A673 (cell line): Measurements from ENCODE around the gene WEE2. TPM values are rescaled to one million over a fixed set of nuclear protein-coding genes. Genes with fewer than 3 reads are reported as not detected.

ENCODE experiments used
- BruUV-seq: library from RNA; stranded (reverse); fragments of 400-500 nt; replicated peaks from 2 replicates; lab custom pipeline; 2021; lab: Mats Ljungman, UMichigan
- CTCF ChIA-PET: fragments of 300-600 bp; sonication (Branson Sonifier 250); formaldehyde crosslinking; loops from one replicate; lab custom pipeline; 2022; ENCODE audit warnings: antibody characterized with exemption; lab: Charles Lee
- POLR2A ChIA-PET: fragments of 300-600 bp; sonication (Branson Sonifier 250); formaldehyde crosslinking; loops from one replicate; lab custom pipeline; 2022; ENCODE audit warnings: antibody characterized with exemption; ENCODE audit not compliant: low non-redundant PET; lab: Charles Lee
- DNase-seq: peaks from one replicate; pipeline ENCODE4 v3.0.0-alpha.2; 2015; ENCODE audit warnings: low spot score
- H3K27ac ChIP-seq: fragments of 200-600 bp; sonication (generic); 2 replicates; pipeline ENCODE4 v1.5.1; 2016; ENCODE audit warnings: mixed run types, low read depth, mild to moderate bottlenecking, mixed read lengths, antibody characterized with exemption, low read length; ENCODE audit not compliant: poor library complexity, severe bottlenecking
- H3K27me3 ChIP-seq: fragments of 200-600 bp; sonication (generic); replicated peaks from 2 replicates; pipeline ENCODE4 v1.6.1; 2017; ENCODE audit warnings: mixed run types, low read depth, mild to moderate bottlenecking, mixed read lengths, antibody characterized with exemption, low read length; ENCODE audit not compliant: insufficient read depth, poor library complexity
- H3K36me3 ChIP-seq: fragments of 200-600 bp; sonication (generic); 2 replicates; pipeline ENCODE4 v1.6.1; 2016; ENCODE audit warnings: mixed run types, mild to moderate bottlenecking, mixed read lengths, antibody characterized with exemption, low read length; ENCODE audit not compliant: insufficient read depth, poor library complexity, severe bottlenecking
- H3K4me1 ChIP-seq: fragments of 200-600 bp; sonication (generic); 2 replicates; pipeline ENCODE4 v1.6.1; 2017; ENCODE audit warnings: mixed run types, mild to moderate bottlenecking, mixed read lengths, antibody characterized with exemption, low read length; ENCODE audit not compliant: insufficient read depth, poor library complexity, severe bottlenecking
- H3K4me3 ChIP-seq: fragments of 200-600 bp; sonication (generic); 2 replicates; pipeline ENCODE4 v1.5.1; 2016; ENCODE audit warnings: low read depth, mixed run types, mild to moderate bottlenecking, mixed read lengths, low read length; ENCODE audit not compliant: poor library complexity, severe bottlenecking
- H3K9me3 ChIP-seq: fragments of 200-600 bp; sonication (generic); 2 replicates; pipeline ENCODE4 v1.6.1; 2016; ENCODE audit warnings: mixed run types, low read depth, mild to moderate bottlenecking, mixed read lengths, antibody characterized with exemption, low read length; ENCODE audit not compliant: poor library complexity, severe bottlenecking
- EZH2 ChIP-seq: fragments of 200-600 bp; sonication (generic); IDR thresholded peaks from 2 replicates; pipeline ENCODE4 v1.6.1; 2017; ENCODE audit warnings: borderline replicate concordance, low read depth, mild to moderate bottlenecking, mixed read lengths, antibody characterized with exemption, low read length; ENCODE audit not compliant: poor library complexity, severe bottlenecking
- intact Hi-C: fragments of 100-400 bp; cut with micrococcal nuclease; formaldehyde crosslinking; loops from one replicate; pipeline ENCODE4 v1.10.0; 2022; ENCODE audit not compliant: unreplicated experiment
- total RNA-seq: library from RNA; stranded (reverse); gene quantifications from 2 replicates; pipeline ENCODE4 v1.2.3, GENCODE V29; 2021
- TF ChIP-seq, protein P1 (sequence below): fragments of 300-800, 200-600 bp; sonication (generic); conservative IDR thresholded peaks from 2 replicates; pipeline ENCODE4 v1.5.1; 2017; ENCODE audit warnings: low read depth, mild to moderate bottlenecking, antibody characterized with exemption, low read length, moderate library complexity, mixed read lengths

The WEE2 gene
- total RNA-seq, 1 experiment from 2014 or later, result 0.09 TPM

DNA sequence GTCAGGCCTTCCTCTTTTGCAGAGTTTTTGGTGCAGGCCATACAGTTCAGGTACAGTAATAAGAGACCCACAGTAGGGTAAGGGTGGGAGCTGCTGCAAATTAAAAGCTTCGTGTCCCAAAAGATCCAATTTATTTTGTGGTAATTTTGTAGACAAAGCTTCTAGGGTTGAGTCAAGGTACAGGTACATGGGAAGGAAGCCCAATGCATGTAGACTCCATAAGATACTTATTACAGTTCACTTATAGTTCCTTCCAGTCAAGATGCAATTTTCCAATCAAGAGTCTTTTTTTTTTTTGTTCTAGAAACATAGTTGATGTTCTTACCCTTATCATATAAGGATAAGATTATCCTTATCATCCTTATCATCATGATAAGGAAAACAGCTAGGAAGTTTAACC is 68.2 kb downstream of the WEE2 start, which contains the start of gene TAS2R4:
TSS of gene TAS2R4 (plus strand) at position 301 of the 400 bp plus-strand sequence. CDS start 1,815 bp downstream, outside the sequence.
- Histone ChIP-seq H3K27me3 (no peaks in the 10 kb centered on the region), H3K36me3 (no peaks in the 10 kb centered on the region), H3K4me1 (no peaks in the 10 kb centered on the region), H3K9me3 (no peaks in the 10 kb centered on the region), H3K4me3 (no peak within 1 kb of the TSS), H3K27ac (no peak within 1 kb of the TSS)
- TF ChIP-seq EZH2, result no peak
- TF ChIP-seq, protein P1, sequence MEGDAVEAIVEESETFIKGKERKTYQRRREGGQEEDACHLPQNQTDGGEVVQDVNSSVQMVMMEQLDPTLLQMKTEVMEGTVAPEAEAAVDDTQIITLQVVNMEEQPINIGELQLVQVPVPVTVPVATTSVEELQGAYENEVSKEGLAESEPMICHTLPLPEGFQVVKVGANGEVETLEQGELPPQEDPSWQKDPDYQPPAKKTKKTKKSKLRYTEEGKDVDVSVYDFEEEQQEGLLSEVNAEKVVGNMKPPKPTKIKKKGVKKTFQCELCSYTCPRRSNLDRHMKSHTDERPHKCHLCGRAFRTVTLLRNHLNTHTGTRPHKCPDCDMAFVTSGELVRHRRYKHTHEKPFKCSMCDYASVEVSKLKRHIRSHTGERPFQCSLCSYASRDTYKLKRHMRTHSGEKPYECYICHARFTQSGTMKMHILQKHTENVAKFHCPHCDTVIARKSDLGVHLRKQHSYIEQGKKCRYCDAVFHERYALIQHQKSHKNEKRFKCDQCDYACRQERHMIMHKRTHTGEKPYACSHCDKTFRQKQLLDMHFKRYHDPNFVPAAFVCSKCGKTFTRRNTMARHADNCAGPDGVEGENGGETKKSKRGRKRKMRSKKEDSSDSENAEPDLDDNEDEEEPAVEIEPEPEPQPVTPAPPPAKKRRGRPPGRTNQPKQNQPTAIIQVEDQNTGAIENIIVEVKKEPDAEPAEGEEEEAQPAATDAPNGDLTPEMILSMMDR, result no peak
- intact Hi-C loops, result no loop called here
- DNase-seq, result no peak
- POLR2A ChIA-PET, result no interaction called here
- CTCF ChIA-PET, result no interaction called here
- no TSS peak for BruUV-seq

Other genes starting within 250 kb of the WEE2 start
- 41.9 and 47.4 TPM in 2 replicates for gene AGK, start 156.9 kb upstream of the WEE2 start, total RNA-seq
- 11.9 and 12.3 TPM in 2 replicates for gene DENND11, start 6.2 kb upstream of the WEE2 start, total RNA-seq
- 186 and 189 TPM in 2 replicates for gene SSBP1, start 30.0 kb downstream of the WEE2 start, total RNA-seq
- 0.94 and 0.99 TPM in 2 replicates for gene TAS2R3, start 55.7 kb downstream of the WEE2 start, total RNA-seq
- gene TAS2R4, start 68.3 kb downstream of the WEE2 start, total RNA-seq, result 0.56 and 0.66 TPM in 2 replicates
- 0.43 and 0.72 TPM in 2 replicates for gene TAS2R5, start 81.9 kb downstream of the WEE2 start, total RNA-seq
- gene PRSS37, start 133.1 kb downstream of the WEE2 start, total RNA-seq, result not detected in 2 replicates
- gene OR9A4, start 208.0 kb downstream of the WEE2 start, total RNA-seq, result not detected in 2 replicates
- gene CLEC5A, start 238.6 kb downstream of the WEE2 start, total RNA-seq, result not detected in 2 replicates